Adipocyte (in vitro differentiated cells): Measurements from ENCODE around the gene WBP2NL.
"Not testable (repeated sequence)": the region's sequence is repeated elsewhere in the genome, so short reads cannot be mapped to it uniquely, and the experiment has no call there.

Source experiments
- DNase-seq: peaks from one replicate; pipeline ENCODE4 v3.0.0-alpha.2; 2015; ENCODE audit warnings: low read depth
- H3K27me3 ChIP-seq: replicated peaks from 2 replicates; pipeline ENCODE4 v1.7.0; 2013; ENCODE audit warnings: mild to moderate bottlenecking, low read length, moderate library complexity; ENCODE audit not compliant: control insufficient read depth, insufficient read depth
- H3K36me3 ChIP-seq: 2 replicates; pipeline ENCODE4 v1.7.0; 2013; ENCODE audit warnings: low read length, mild to moderate bottlenecking, moderate library complexity; ENCODE audit not compliant: control insufficient read depth, insufficient read depth, severe bottlenecking
- H3K4me1 ChIP-seq: 2 replicates; pipeline ENCODE4 v1.7.0; 2013; ENCODE audit warnings: mild to moderate bottlenecking, low read length, moderate library complexity; ENCODE audit not compliant: control insufficient read depth, insufficient read depth
- H3K4me3 ChIP-seq: 2 replicates; pipeline ENCODE4 v1.7.0; 2013; ENCODE audit warnings: mild to moderate bottlenecking, low read length, moderate library complexity
- H3K9ac ChIP-seq: 2 replicates; pipeline ENCODE4 v1.7.0; 2013; ENCODE audit warnings: mild to moderate bottlenecking, low read length, moderate library complexity
- H3K9me3 ChIP-seq: 2 replicates; pipeline ENCODE4 v1.7.0; 2013; ENCODE audit warnings: mild to moderate bottlenecking, low read length, moderate library complexity; ENCODE audit not compliant: control insufficient read depth

Gene WBP2NL, protein sequence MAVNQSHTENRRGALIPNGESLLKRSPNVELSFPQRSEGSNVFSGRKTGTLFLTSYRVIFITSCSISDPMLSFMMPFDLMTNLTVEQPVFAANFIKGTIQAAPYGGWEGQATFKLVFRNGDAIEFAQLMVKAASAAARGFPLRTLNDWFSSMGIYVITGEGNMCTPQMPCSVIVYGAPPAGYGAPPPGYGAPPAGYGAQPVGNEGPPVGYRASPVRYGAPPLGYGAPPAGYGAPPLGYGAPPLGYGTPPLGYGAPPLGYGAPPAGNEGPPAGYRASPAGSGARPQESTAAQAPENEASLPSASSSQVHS

DNA sequence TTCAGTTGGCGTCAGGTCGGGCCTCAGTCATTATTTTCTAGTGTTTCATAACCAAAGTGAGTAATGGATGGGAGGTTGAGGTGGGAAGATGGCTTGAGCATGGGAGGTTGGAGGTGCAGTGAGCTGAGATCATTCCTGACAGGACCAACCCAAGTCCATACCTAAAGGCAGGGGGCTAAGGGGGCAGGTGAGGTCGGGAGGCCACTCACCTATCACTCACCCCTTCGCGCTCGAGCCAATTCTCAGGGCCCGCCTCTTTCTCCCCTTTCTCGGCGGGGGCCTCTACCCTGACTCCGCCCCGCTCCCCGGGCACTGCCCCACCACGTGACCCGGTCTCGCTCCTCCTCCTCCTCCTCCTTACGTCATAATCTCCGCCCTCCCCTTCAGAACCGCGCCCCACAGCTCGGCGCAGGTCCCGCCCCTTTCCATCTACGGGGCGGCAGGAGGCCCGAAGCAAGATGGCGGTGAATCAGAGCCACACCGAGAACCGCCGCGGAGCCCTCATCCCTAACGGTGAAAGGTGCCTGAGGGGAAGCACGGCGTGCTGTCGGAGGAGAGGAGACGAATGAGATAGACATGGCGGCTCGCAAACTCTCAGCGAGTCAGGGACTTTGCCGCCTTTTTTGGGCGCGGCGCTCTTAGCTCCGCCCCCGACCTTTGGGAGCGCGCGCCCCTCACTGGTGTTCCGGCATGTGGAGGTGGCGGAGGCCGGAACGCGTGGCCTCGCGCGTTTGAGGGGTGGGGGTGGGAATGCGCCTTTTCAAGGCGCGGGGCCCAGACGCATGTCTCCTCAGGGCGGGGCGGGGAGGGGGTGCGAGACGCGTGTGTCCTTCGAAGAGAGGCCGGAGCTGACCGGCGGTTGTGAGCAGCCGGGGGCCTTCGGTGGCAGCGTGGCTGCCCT is at the start of gene WBP2NL:
Gene WBP2NL (plus strand): TSS at position 428 of the 901 bp plus-strand sequence. CDS start 31 bp downstream, at position 459.
- Histone ChIP-seq H3K4me1 (no peaks in the 10 kb centered on the region), H3K4me3 (peak within 1 kb of the TSS; percentile 79), H3K9me3 (no peaks in the 10 kb centered on the region), H3K36me3 (no peaks in the 10 kb centered on the region), H3K9ac (peak within 1 kb of the TSS; percentile 71), H3K27me3 (peaks cover 34% of the 10 kb centered on the region)
- DNase-seq: peak; percentile 49

DNA sequence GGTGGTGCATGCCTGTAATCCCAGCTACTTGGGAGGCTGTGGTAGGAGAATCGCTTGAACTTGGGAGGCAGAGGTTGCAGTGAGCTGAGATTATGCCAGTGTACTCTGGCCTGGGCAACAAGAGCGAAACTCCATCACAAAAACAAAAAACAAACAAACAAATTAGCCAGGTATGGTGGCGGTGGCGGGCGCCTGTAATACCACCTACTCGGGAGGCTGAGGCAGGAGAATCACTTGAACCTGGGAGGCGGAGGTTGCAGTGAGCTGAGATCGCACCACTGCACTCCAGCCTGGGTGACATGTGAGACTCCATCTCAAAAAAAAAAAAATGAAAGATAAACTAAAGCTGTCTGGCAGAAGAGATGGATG is 49.7 kb upstream of the WBP2NL start:
- not testable (repeated sequence) for H3K4me3 ChIP-seq

DNA sequence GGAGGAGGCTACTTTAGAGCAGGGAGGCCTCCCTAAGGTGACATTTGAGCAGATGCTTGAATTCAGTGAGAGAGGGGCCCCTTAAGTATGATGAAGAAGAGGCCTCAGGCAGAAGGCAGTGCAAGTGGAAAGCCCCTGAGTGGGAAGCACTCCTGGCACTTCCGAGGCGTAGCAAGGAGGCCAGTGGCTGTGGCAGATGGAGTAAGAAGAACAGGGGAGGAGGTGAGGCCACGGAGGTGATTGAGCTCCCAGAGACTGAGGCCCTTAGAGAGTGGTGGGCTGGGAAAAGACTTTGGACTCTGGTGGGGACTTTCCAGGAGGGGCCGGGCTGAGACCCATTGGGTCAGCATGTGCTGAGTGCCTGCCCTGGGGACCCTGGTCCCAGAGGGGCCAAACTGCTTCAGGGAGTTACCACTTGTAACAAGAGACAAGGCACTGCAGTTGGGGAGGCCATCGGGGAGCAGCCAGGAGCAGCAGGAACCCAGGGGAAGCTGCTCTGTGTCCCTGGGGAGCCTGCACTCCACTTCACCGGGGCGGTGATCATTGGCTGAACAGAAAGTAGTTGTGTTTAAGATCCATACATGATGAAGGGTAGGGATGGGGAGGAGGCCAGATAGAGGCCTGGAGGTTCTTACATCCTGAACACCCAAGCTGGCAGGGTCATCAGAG is 49.2 kb upstream of the WBP2NL start:
- H3K36me3 ChIP-seq: no peaks in the 10 kb centered on the region

More for the DNA sequence above, 49.7 kb upstream of the WBP2NL start:
- not testable (repeated sequence) for H3K9me3 ChIP-seq, H3K4me1 ChIP-seq, H3K36me3 ChIP-seq, DNase-seq, H3K9ac ChIP-seq
- H3K27me3 ChIP-seq: peaks cover 25% of the 10 kb centered on the region

DNA sequence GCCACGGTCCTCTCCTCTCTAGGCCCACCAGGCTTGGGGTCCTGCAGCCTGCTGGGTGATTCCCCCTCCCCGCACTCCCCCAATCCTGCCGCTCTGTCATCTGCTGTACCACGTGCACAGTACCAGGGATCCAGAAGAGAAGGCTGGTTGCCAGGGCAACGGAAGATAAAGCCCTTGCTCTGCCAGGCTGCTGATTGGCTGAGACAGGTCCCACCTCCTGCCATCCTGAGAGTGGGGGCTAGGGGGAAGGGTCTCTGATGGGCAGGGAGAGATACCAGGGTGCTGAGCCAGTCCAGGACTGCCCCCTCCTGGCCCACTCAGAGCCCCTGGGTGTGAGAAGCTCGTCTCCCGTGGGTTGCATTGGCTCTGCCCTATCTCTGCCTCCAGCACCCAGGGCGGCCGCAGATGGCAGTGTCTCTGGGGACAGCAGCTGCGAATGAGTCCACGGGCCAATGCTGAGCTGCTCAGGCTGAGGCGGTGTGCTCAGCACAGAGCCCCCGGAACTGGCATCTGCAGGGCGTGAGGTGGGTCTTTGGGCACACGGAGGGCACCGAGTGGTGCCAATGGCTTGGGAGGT is 46.6 kb upstream of the WBP2NL start, which contains the start of gene SMIM45:
Gene SMIM45 (plus strand): TSS at position 253 of the 577 bp plus-strand sequence.
- no peak for DNase-seq
- H3K4me3 ChIP-seq: no peak within 1 kb of the TSS
- H3K9ac ChIP-seq: no peak within 1 kb of the TSS

More for the DNA sequence above, 49.2 kb upstream of the WBP2NL start:
- no peak for DNase-seq
- Histone ChIP-seq H3K9me3 (no peaks in the 10 kb centered on the region), H3K4me1 (peaks cover 9% of the 10 kb centered on the region), H3K4me3 (no peak overlapping the region), H3K27me3 (peaks cover 25% of the 10 kb centered on the region), H3K9ac (no peak overlapping the region)

DNA sequence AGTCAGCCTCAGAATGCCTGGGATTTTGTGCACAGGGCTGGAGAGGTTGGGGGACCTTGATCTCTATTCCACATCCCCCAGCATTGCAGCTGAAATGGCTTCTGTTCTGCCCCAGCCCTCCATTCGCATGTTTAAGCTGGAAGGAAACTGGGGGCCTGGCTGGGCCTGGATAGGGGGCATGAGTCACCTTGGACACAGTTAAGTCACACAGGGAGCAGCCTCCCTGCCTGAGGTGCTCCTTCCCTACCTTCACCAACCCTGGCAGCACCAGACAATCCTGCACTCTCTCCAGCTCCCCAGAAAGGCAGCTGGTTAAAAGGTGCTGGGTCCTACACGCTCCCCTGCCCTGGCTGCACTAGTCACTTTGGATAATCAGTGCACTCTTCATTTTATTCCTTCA is 45.9 kb upstream of the WBP2NL start:
- no peaks in the 10 kb centered on the region for H3K4me1 ChIP-seq
- DNase-seq: no peak
- H3K9ac ChIP-seq: no peak overlapping the region
- no peaks in the 10 kb centered on the region for H3K9me3 ChIP-seq
- no peaks in the 10 kb centered on the region for H3K36me3 ChIP-seq
- no peak overlapping the region for H3K4me3 ChIP-seq
- peaks cover 25% of the 10 kb centered on the region for H3K27me3 ChIP-seq

More for the DNA sequence above, 46.6 kb upstream of the WBP2NL start, which contains the start of gene SMIM45:
- H3K36me3 ChIP-seq: no peaks in the 10 kb centered on the region
- no peaks in the 10 kb centered on the region for H3K9me3 ChIP-seq
- H3K27me3 ChIP-seq: peaks cover 25% of the 10 kb centered on the region
- H3K4me1 ChIP-seq: no peaks in the 10 kb centered on the region

DNA sequence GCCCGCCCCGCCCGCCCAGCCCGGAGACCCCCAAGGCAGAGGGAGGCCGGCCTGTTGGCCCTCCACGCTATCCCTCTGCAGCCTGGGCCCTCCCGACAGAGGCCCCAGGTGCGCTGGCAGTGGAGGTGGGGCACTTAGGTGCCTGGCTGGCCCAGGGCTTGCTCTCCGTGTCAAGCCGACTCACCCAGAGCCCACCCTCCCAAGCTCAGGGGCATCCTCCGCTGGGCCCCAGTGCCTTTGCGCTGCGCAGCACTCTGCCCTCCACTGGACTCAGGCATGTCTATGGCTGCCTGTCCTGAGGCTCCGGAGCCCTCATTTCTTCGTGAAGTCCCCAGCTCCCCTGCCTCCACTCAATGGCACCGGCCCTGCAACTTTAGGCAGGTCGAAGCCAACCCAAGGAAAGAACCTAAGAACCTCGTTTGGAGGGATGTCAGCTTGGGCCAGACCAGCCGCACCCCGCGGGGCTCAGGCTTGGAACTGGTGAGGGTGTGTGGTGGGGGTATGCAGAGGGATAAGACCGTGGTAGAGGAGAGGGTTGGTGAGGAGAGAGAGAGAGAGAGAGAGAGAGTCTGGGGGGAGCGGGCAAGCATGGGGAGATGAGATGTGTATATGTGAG is 40.5 kb upstream of the WBP2NL start:
- no peak overlapping the region for H3K9ac ChIP-seq
- no peaks in the 10 kb centered on the region for H3K9me3 ChIP-seq

DNA sequence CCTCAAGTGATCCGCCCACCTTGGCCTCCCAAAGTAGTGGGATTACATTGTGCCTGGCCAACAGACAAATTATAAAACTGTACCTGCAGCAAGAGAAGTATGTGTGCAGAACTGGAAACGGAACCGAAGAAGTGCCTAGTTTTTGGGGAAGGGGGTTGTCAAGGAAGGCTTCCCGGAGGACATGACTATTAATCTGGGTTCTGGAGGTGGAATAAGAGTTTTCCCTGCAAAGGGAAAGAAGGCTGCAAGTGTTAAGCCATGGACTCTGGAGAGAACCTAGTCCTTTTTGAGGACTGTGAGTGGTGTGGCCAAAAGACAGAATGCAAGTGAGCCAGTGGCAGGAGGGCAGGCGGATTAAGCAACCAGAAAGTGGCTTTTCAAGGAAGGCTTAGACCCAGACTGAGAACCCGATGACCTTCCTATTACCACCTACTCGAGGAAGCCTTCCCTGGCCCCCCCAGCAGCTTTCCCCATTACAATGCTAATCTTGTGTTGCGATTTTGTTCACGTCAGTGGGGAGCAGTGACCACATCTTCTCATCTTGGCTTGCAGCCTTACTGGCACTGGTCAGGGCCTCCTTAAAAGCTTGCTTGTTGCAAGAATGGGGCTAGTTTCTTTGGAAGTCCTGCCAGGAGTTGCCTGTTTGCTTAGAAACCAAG is 35.0 kb upstream of the WBP2NL start:
- DNase-seq: peak; percentile 32
- Histone ChIP-seq H3K9me3 (no peaks in the 10 kb centered on the region), H3K36me3 (no peaks in the 10 kb centered on the region), H3K9ac (no peak overlapping the region), H3K4me1 (peaks cover 19% of the 10 kb centered on the region), H3K27me3 (peaks cover 3% of the 10 kb centered on the region), H3K4me3 (no peak overlapping the region)

More for the DNA sequence above, 40.5 kb upstream of the WBP2NL start:
- H3K36me3 ChIP-seq: no peaks in the 10 kb centered on the region
- peaks cover 4% of the 10 kb centered on the region for H3K27me3 ChIP-seq
- no peak for DNase-seq
- peaks cover 9% of the 10 kb centered on the region for H3K4me1 ChIP-seq
- H3K4me3 ChIP-seq: no peak overlapping the region

DNA sequence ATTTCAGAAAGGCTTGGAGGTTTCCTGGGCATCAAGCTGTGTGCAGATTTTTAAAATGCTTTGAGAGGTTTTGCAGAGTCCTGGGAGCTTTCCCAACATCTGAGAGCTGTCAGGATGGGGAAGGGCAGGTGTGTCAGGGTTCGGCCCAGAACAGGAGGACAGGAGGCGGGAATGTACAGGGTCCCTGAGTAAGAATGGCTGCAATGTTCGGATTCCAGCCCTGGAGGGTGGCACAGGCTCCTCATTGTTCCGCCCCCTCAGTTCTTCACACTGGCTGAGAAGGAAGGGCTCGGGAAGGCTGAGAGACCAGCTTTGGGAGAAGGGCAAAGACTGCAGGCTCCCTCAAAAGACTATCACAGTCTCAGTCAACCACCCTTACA is 34.5 kb upstream of the WBP2NL start:
- Histone ChIP-seq H3K4me1 (peaks cover 19% of the 10 kb centered on the region), H3K9ac (no peak overlapping the region), H3K36me3 (no peaks in the 10 kb centered on the region), H3K9me3 (no peaks in the 10 kb centered on the region), H3K27me3 (peaks cover 4% of the 10 kb centered on the region), H3K4me3 (no peak overlapping the region)
- no peak for DNase-seq

DNA sequence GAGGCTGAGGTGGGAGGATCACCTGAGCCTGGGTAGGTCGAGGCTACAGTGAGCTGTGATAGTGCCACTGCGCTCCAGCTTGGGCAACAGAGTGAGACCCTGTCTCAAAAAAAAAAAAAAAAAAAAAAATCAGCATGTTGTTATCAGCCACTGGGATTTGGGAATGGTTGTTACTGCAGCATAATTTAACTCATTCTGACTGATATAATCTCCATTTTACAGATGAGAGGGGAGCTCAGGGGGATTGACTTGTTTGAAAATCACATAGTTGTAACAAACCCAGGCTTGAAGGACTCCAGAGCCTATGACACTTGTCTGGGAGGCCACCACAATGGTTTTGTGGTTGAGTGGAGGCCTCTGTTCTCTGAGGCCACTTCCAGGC is 32.4 kb upstream of the WBP2NL start:
- Histone ChIP-seq H3K36me3 (no peaks in the 10 kb centered on the region), H3K4me3 (no peak overlapping the region), H3K9ac (no peak overlapping the region), H3K4me1 (peaks cover 9% of the 10 kb centered on the region), H3K27me3 (peaks cover 20% of the 10 kb centered on the region), H3K9me3 (no peaks in the 10 kb centered on the region)
- DNase-seq: no peak

DNA sequence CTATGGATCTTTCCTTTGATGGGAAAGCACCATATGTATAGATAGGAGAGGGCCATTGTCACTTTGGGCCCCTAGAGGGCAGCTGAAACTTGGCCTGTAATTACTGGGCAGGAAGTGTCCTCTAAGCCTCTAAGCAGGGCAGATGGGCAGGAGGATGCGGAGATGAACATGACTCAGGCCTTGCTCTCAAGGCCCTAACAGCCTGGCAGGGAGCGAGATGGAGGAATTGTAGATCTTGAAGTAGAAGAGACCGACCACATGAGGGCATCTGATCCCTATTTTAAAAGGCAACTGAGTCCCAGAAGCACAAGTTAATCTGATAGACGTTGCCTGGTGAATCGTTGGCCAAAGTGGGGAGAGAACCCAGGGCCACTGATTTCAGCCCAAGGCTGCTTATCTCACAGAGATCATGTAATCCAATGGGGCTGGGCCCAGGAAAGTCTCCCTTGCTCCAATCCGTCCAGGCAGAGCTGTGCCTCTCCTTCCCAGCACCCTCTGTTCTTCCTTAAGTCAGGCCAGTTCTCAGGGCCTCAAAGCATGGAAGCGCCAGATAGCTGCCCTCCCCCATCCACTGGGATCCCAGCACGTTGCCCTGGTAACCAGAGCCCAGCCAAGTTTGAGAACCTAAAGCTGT is 31.9 kb upstream of the WBP2NL start:
- Histone ChIP-seq H3K9me3 (no peaks in the 10 kb centered on the region), H3K9ac (peak overlapping the region; percentile 37), H3K4me3 (no peak overlapping the region), H3K36me3 (no peaks in the 10 kb centered on the region), H3K4me1 (peaks cover 9% of the 10 kb centered on the region), H3K27me3 (peaks cover 25% of the 10 kb centered on the region)
- peak; percentile 91 for DNase-seq
